ENCODE measurements around the gene SPATA3.

The SPATA3 gene

DNA sequence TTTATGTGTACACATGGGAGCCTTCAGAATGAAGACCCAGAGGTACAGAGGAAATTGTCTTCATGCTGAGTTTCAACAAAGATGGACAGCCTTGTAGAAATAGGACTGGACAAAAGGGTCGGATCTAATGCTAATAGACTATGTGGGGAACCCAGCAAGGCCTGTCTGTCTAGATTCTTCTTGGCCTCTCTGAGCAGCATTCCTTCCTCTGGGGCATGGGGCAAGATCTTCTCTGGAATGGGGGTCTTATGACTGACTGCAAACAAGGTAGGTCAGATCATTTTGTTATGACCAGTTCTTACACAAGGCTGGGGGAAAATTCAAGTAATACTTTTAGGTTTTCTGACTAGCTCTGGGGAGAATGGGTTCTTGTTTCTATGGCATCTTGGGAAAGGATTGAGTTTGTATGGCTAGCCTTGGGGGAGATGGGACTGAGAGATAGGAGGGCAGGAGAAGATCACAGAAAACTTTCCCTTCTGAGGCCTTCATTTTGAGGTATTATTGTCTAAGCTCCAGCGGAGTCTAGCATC is 14.3 kb downstream of the SPATA3 start:
- TF ChIP-seq, protein P1, sequence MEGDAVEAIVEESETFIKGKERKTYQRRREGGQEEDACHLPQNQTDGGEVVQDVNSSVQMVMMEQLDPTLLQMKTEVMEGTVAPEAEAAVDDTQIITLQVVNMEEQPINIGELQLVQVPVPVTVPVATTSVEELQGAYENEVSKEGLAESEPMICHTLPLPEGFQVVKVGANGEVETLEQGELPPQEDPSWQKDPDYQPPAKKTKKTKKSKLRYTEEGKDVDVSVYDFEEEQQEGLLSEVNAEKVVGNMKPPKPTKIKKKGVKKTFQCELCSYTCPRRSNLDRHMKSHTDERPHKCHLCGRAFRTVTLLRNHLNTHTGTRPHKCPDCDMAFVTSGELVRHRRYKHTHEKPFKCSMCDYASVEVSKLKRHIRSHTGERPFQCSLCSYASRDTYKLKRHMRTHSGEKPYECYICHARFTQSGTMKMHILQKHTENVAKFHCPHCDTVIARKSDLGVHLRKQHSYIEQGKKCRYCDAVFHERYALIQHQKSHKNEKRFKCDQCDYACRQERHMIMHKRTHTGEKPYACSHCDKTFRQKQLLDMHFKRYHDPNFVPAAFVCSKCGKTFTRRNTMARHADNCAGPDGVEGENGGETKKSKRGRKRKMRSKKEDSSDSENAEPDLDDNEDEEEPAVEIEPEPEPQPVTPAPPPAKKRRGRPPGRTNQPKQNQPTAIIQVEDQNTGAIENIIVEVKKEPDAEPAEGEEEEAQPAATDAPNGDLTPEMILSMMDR (IDR thresholded peaks at IDR 0.05) = no peak

DNA sequence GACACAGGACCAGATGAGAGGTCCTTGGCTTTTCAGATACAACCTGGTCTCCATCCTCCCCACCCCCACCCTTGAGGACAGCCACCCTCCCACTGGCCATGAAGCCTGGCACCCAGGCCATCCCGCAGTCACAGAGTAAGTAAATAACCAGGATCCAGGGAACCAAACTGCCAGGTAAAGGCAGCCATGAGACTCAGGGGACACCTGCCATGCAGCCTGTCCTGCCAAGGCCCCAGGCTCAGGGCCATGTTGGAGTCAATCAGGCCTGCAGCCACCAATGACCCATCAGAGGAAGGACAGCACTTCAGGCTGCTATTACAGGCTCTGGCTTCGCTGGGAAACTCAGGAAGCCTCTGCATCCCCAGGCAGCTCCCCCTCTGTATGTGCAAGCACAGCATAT is 15.6 kb downstream of the SPATA3 start:
- TF ChIP-seq, protein P1 (IDR thresholded peaks at IDR 0.05) = no peak

DNA sequence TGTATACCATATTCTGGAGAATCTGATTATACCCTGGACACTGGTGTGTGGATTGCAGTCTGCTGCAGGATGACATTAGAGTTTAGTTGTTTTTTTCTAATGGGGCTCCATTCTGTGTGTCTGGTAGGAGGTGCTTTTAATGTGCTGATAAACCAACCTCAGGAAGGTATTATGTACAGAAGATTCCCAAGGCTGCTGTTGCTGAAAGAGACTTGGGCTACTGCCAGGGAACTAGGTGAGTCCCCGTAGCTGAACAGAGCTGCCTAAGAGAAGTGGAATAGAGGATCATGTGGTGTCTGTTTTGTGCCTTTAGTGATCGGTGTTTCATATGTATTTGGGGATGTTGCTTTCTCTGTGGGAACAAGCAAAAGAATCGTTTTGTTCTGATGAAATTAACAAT is 16.5 kb downstream of the SPATA3 start:
- TF ChIP-seq, protein P1 (IDR thresholded peaks at IDR 0.05) = no peak

DNA sequence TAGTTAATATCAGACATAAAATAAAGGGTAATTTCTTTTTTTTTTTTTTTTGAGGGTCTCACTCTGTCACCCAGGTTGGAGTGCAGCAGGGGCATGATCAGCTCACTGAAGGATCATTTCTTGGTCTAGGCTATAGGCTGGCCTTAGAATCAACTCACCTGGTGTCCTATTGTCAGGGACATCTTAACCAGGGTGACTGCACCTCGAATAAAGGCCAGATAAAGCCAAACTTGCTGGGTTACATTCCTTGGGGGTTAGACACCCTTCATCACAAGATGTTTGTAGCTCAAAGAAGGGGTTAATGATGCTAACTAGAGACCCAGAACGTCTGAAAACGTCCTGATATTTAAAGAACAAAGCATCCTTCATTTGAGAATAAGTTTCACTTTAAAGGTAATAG is 17.9 kb downstream of the SPATA3 start:
- TF ChIP-seq, protein P1 (IDR thresholded peaks at IDR 0.05) = no peak

DNA sequence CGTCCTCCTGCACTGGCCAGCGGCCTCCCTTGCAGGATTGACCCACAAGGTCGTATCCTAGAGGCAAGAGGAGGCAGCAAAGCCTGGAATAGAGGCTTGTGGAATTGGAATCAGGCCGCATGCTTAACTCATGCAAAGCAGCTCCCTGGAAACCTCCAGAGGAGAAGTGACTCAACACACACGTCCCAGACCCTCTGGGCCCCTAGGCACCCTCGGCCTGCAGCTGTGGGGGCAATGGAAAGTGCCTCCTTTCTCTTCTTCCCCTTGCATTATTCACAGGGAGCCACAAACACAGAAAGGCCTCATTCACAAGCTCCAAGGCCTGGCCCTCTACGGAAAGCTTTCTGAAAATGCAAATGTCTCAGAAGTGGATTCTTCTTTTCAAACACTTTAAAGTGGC is 19.6 kb downstream of the SPATA3 start:
- TF ChIP-seq, protein P1 (IDR thresholded peaks at IDR 0.05) = no peak

DNA sequence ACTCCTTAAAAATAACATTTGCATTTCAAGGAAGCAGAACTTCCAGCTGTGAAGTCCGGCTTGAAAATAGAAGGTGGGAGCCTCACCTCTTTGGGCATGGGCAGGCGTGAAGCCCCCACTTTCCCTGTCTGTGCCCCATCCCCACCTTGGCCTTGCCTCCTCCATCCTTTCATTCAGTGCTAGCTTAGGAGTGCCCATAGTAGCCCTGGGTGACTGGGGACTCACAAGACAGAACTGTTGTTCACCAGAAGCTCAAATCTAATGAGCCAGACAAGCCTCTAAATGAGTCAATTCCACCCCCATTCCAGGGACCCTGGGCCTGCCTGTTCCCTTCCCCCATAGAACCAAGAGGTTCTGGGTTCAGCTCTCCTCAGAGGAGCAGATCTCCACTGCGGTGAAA is 20.0 kb downstream of the SPATA3 start:
- TF ChIP-seq, protein P1 (IDR thresholded peaks at IDR 0.05) = no peak

DNA sequence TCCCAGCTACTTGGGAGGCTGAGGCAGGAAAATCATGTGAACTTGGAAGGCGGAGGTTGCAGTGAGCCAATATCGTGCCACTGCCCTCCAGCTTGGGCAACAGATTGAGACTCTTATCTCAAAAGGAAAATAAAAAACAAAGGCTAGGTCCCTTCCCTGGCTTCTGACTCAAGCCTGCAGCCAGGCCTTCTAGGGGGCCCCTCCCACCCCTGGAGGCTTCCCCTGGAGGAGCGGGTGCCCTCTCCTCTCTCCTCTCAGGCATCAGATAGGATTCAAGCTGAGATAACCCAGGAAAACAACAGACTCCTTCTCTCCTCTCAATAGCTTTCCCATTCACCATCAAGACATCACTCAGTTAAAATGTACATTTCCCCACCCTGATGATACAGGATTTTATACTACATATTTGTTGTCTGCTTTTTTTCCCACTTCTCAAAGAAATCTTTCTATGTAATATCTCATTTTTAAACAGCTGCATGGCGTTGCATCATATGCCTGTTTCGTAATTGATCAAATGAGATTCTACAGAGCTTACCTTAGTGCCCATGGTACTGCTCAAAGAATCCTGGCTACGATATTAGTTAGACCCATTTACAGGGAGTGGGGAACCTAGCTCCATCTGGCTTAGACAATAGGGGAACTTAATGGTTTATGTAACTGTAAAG is 20.8 kb downstream of the SPATA3 start:
- TF ChIP-seq, protein P1 (IDR thresholded peaks at IDR 0.05) = no peak

DNA sequence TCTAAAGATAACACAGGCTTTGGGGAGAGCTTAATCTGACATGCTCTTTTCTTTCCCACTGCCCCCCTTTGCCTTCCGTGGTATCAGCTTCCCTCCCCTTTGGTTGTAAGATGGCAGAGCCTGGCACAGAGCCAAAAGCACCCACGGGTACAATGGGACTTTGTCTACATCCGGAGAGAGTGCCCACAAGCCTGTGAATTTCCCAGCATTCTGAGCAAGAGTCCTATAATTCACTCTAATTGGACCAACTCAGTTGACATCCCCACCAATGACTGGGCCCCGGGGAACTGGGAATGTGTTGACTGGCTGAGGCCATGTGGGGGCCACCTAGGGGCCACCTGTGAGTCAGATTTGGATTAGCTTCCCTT is 21.3 kb downstream of the SPATA3 start:
- TF ChIP-seq, protein P1 (IDR thresholded peaks at IDR 0.05) = no peak

Measured in LNCAP (cell line).